DOHH2 (cell line): ENCODE measurements around the gene METTL24.

ENCODE experiments used
- EZH2phosphoT487 ChIP-seq: fragments of 200-600 bp; sonication (generic); IDR thresholded peaks from 2 replicates; pipeline ENCODE4 v1.6.1; 2017; ENCODE audit warnings: borderline replicate concordance, mild to moderate bottlenecking, antibody characterized with exemption, low read length, moderate library complexity, mixed read lengths
- TF ChIP-seq, protein P1 (sequence below): fragments of 200-600 bp; sonication (generic); IDR thresholded peaks from one replicate; pipeline ENCODE4 v1.5.1; 2014; ENCODE audit warnings: antibody characterized with exemption, mild to moderate bottlenecking, low read depth, low read length; ENCODE audit not compliant: poor library complexity, severe bottlenecking

DNA sequence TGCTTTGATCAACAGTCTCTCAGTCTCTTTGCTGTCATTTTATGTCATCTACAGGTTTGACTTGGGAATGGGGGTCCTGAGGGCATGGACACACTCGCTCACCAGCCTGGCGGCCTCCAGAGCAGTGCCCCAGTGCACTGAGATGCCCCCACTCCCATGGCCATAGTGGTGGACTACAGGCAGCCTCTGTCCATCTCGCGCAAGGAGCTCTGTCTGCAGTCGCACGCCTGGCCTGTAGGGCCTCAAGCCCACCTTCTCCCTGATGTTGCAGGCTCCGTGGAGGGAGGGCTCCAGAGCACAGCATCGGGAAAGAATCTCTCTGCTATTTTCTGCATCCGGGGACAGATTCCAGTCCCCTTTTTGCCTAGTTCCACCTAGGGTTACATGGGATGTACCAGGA, 34.6 kb upstream of the METTL24 start:
- TF ChIP-seq, protein P1, sequence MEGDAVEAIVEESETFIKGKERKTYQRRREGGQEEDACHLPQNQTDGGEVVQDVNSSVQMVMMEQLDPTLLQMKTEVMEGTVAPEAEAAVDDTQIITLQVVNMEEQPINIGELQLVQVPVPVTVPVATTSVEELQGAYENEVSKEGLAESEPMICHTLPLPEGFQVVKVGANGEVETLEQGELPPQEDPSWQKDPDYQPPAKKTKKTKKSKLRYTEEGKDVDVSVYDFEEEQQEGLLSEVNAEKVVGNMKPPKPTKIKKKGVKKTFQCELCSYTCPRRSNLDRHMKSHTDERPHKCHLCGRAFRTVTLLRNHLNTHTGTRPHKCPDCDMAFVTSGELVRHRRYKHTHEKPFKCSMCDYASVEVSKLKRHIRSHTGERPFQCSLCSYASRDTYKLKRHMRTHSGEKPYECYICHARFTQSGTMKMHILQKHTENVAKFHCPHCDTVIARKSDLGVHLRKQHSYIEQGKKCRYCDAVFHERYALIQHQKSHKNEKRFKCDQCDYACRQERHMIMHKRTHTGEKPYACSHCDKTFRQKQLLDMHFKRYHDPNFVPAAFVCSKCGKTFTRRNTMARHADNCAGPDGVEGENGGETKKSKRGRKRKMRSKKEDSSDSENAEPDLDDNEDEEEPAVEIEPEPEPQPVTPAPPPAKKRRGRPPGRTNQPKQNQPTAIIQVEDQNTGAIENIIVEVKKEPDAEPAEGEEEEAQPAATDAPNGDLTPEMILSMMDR, result no peak
- no peak for TF ChIP-seq EZH2phosphoT487
